CD4-positive, CD25-positive, alpha-beta regulatory T cell (primary cell): Measurements from ENCODE around the gene FSTL4. TPM values are rescaled to one million over a fixed set of nuclear protein-coding genes. Genes with fewer than 3 reads are reported as not detected.

Experiments
- ATAC-seq, 2 donors: fragments of 150-1000 bp; cut with Tn5 transposase; one replicate each; pipeline ENCODE4 v1.10.0; 2021; ENCODE audit warnings: low read depth in 2 of 2, moderate number of reproducible peaks in 2 of 2, moderate library complexity in 1 of 2
- DNase-seq, 3 donors: peaks; one replicate each; pipeline versions ENCODE4 v3.0.0 to v3.0.0-alpha.2; 2012 to 2022; ENCODE audit warnings: mixed read lengths in 1 of 3
- H3K27ac ChIP-seq: one replicate; pipeline ENCODE4 v1.7.0; 2013; ENCODE audit warnings: mild to moderate bottlenecking, low read length; ENCODE audit not compliant: insufficient read depth, poor library complexity, severe bottlenecking
- H3K27me3 ChIP-seq: one replicate; pipeline ENCODE4 v1.7.0; 2013; ENCODE audit warnings: low read length; ENCODE audit not compliant: control insufficient read depth, insufficient read depth
- H3K36me3 ChIP-seq: one replicate; pipeline ENCODE4 v1.7.0; 2013; ENCODE audit warnings: mild to moderate bottlenecking, low read length, moderate library complexity; ENCODE audit not compliant: control insufficient read depth, insufficient read depth
- H3K4me1 ChIP-seq: 2 replicates; pipeline ENCODE4 v1.7.0; 2013; ENCODE audit warnings: mild to moderate bottlenecking, low read length; ENCODE audit not compliant: insufficient read depth, control insufficient read depth, poor library complexity, severe bottlenecking
- H3K4me3 ChIP-seq: one replicate; pipeline ENCODE4 v1.7.0; 2013; ENCODE audit warnings: low read depth, mild to moderate bottlenecking, low read length, moderate library complexity
- H3K9me3 ChIP-seq, 2 experiments: 1 replicate in 1 of 2; 2 replicates in 1 of 2; pipeline ENCODE4 v1.7.0; 2013; ENCODE audit warnings: low read length in 2 of 2, mild to moderate bottlenecking in 1 of 2, moderate library complexity in 1 of 2; ENCODE audit not compliant: control insufficient read depth in 2 of 2
- H3K27ac Mint-ChIP-seq, 3 donors: one replicate each; pipeline ENCODE4 v1.8.0; 2020 to 2022; ENCODE audit warnings: mild to moderate bottlenecking in 3 of 3, mixed read lengths in 3 of 3, moderate library complexity in 2 of 3
- H3K27me3 Mint-ChIP-seq: one replicate; pipeline ENCODE4 v1.8.0; 2022; ENCODE audit warnings: mild to moderate bottlenecking, mixed read lengths
- H3K36me3 Mint-ChIP-seq: one replicate; pipeline ENCODE4 v1.8.0; 2020; ENCODE audit warnings: mixed read lengths
- H3K4me1 Mint-ChIP-seq, 4 donors: one replicate each; pipeline ENCODE4 v1.8.0; 2020 to 2022; ENCODE audit warnings: mixed read lengths in 4 of 4, mild to moderate bottlenecking in 1 of 4
- H3K4me3 Mint-ChIP-seq, 4 donors: one replicate each; pipeline ENCODE4 v1.8.0; 2020 to 2022; ENCODE audit warnings: mild to moderate bottlenecking in 4 of 4, mixed read lengths in 4 of 4, moderate library complexity in 3 of 4
- H3K9me3 Mint-ChIP-seq, 7 donors: one replicate each; pipeline ENCODE4 v1.8.0; 2020 to 2022; ENCODE audit warnings: mixed read lengths in 7 of 7, mild to moderate bottlenecking in 3 of 7, moderate library complexity in 2 of 7
- polyA plus RNA-seq, 4 donors: library from polyadenylated mRNA; unstranded; fragments of 300-500 nt; fragmentation: Illumina TruSeq; gene quantifications; one replicate each; pipeline ENCODE4 v1.2.3, GENCODE V29; 2021
- total RNA-seq: library from RNA; stranded (reverse); gene quantifications from one replicate; pipeline ENCODE4 v1.2.3, GENCODE V29; 2022

The FSTL4 gene
- total and polyA plus RNA-seq, 5 donors from 2014 or later, result 0.57 TPM; not detected in 4

GRCh38 chr5:133229931-133230664 lies 382.2 kb downstream of the FSTL4 start:
- Histone ChIP-seq H3K4me1 (no peaks in the 10 kb centered on the region), H3K27me3 (no peaks in the 10 kb centered on the region), H3K36me3 (no peaks in the 10 kb centered on the region), H3K4me3 (no peak overlapping the region), H3K27ac (no peak overlapping the region), H3K9me3 (no peaks in the 10 kb centered on the region)
- Mint-ChIP-seq H3K4me3 (no peak overlapping the region), H3K9me3 (no peaks in the 10 kb centered on the region), H3K36me3 (no peaks in the 10 kb centered on the region), H3K4me1 (no peaks in the 10 kb centered on the region), H3K27ac (peak overlapping the region in 1 of 3 donors; percentile 20), H3K27me3 (peaks cover 13% of the 10 kb centered on the region)
- DNase-seq (no peak), ATAC-seq (no peak)

- H3K4me3 ChIP-seq, result no peak overlapping the region
- Mint-ChIP-seq H3K4me3 (no peak overlapping the region), H3K27me3 (peaks cover 20% of the 10 kb centered on the region), H3K36me3 (no peaks in the 10 kb centered on the region), H3K9me3 (no peaks in the 10 kb centered on the region), H3K27ac (no peak overlapping the region), H3K4me1 (no peaks in the 10 kb centered on the region)
- no peaks in the 10 kb centered on the region for H3K36me3 ChIP-seq
- no peak overlapping the region for H3K27ac ChIP-seq
- DNase-seq (no peak), ATAC-seq (no peak)
- peaks cover 4% of the 10 kb centered on the region for H3K27me3 ChIP-seq
- H3K4me1 ChIP-seq, result no peaks in the 10 kb centered on the region
- no peaks in the 10 kb centered on the region for H3K9me3 ChIP-seq
These were observed 384.0 kb downstream of the FSTL4 start for GRCh38 chr5:133228316-133228715.

- Mint-ChIP-seq H3K27ac (no peak overlapping the region), H3K36me3 (no peaks in the 10 kb centered on the region), H3K4me3 (no peak overlapping the region), H3K27me3 (peaks cover 18% of the 10 kb centered on the region), H3K9me3 (no peaks in the 10 kb centered on the region), H3K4me1 (no peaks in the 10 kb centered on the region)
- Histone ChIP-seq H3K36me3 (no peaks in the 10 kb centered on the region), H3K27ac (no peak overlapping the region), H3K4me1 (no peaks in the 10 kb centered on the region), H3K9me3 (no peaks in the 10 kb centered on the region), H3K4me3 (no peak overlapping the region), H3K27me3 (peaks cover 4% of the 10 kb centered on the region)
- no peak for ATAC-seq
- DNase-seq, result no peak
These were observed 384.4 kb downstream of the FSTL4 start for GRCh38 chr5:133227897-133228296.

DNA sequence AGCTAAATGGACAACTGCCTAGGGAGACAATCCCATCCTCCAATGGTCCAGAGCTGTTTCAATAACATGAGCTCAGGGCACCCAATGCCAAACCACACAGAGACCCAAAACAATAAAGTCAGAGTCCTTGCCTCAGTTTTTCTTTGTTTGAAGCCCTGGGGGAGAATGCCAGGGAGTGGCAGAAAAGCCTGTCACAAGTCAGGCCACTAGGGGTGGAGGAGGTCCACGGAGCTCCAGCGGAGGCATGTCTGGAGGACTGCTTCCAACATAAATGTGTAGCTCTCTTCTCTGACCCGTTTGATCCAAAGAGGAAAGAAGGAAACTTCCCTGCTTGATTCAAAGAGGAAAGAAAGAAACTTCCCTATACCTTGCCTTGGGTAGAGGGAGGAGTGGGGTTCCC lies 385.3 kb downstream of the FSTL4 start:
- H3K4me3 Mint-ChIP-seq, result no peak overlapping the region
- no peaks in the 10 kb centered on the region for H3K36me3 Mint-ChIP-seq
- DNase-seq (no peak), ATAC-seq (no peak)
- no peaks in the 10 kb centered on the region for H3K9me3 Mint-ChIP-seq
- Histone ChIP-seq H3K36me3 (no peaks in the 10 kb centered on the region), H3K9me3 (no peaks in the 10 kb centered on the region), H3K27ac (no peak overlapping the region), H3K4me1 (no peaks in the 10 kb centered on the region), H3K27me3 (peaks cover 4% of the 10 kb centered on the region), H3K4me3 (no peak overlapping the region)
- H3K27me3 Mint-ChIP-seq, result peaks cover 13% of the 10 kb centered on the region
- no peaks in the 10 kb centered on the region for H3K4me1 Mint-ChIP-seq
- no peak overlapping the region for H3K27ac Mint-ChIP-seq

DNA sequence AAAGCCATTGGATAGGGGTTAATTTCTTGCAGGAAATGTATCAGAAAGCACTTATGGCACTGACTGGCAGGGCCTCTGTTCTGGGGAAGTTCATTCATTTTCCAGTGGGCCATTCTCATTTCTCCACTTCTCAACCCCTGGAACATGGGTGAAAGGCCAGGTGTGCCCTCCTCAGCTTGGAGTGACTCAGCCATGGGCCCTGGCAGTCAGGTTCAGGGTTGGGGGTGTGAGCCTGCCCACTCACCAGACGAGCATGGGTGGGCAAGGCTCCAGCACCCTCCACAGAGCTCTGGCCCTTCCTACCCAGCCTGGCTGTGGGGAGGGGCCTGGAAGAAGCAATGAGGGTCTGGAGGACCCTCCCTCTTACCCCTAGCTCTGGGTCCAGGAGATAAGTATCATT lies 386.2 kb downstream of the FSTL4 start:
- Histone ChIP-seq H3K4me1 (no peaks in the 10 kb centered on the region), H3K27ac (no peak overlapping the region), H3K27me3 (peaks cover 4% of the 10 kb centered on the region), H3K36me3 (no peaks in the 10 kb centered on the region), H3K9me3 (no peaks in the 10 kb centered on the region), H3K4me3 (no peak overlapping the region)
- ATAC-seq, result no peak
- H3K36me3 Mint-ChIP-seq, result no peaks in the 10 kb centered on the region
- no peaks in the 10 kb centered on the region for H3K4me1 Mint-ChIP-seq
- no peak overlapping the region for H3K27ac Mint-ChIP-seq
- H3K9me3 Mint-ChIP-seq, result no peaks in the 10 kb centered on the region
- no peak for DNase-seq
- no peak overlapping the region for H3K4me3 Mint-ChIP-seq
- peaks cover 13% of the 10 kb centered on the region for H3K27me3 Mint-ChIP-seq

GRCh38 chr5:133225671-133226152 lies 386.6 kb downstream of the FSTL4 start:
- no peaks in the 10 kb centered on the region for H3K9me3 Mint-ChIP-seq
- H3K36me3 ChIP-seq, result no peaks in the 10 kb centered on the region
- no peak for ATAC-seq
- H3K4me1 ChIP-seq, result no peaks in the 10 kb centered on the region
- H3K4me3 Mint-ChIP-seq, result no peak overlapping the region
- no peaks in the 10 kb centered on the region for H3K36me3 Mint-ChIP-seq
- DNase-seq, result no peak
- H3K27me3 ChIP-seq, result peaks cover 4% of the 10 kb centered on the region
- no peaks in the 10 kb centered on the region for H3K9me3 ChIP-seq
- H3K27ac Mint-ChIP-seq, result no peak overlapping the region
- no peak overlapping the region for H3K4me3 ChIP-seq
- H3K4me1 Mint-ChIP-seq, result no peaks in the 10 kb centered on the region
- no peak overlapping the region for H3K27ac ChIP-seq
- H3K27me3 Mint-ChIP-seq, result peaks cover 15% of the 10 kb centered on the region

GRCh38 chr5:133222979-133223378 lies 389.4 kb downstream of the FSTL4 start:
- H3K27ac ChIP-seq, result no peak overlapping the region
- Mint-ChIP-seq H3K4me1 (no peaks in the 10 kb centered on the region), H3K36me3 (no peaks in the 10 kb centered on the region), H3K9me3 (no peaks in the 10 kb centered on the region), H3K27ac (no peak overlapping the region), H3K4me3 (no peak overlapping the region), H3K27me3 (peaks cover 18% of the 10 kb centered on the region)
- DNase-seq, result no peak
- no peaks in the 10 kb centered on the region for H3K4me1 ChIP-seq
- H3K36me3 ChIP-seq, result no peaks in the 10 kb centered on the region
- H3K9me3 ChIP-seq, result no peaks in the 10 kb centered on the region
- no peak overlapping the region for H3K4me3 ChIP-seq
- ATAC-seq, result no peak
- H3K27me3 ChIP-seq, result peaks cover 4% of the 10 kb centered on the region

GRCh38 chr5:133222521-133222920 lies 389.8 kb downstream of the FSTL4 start:
- ATAC-seq, result no peak
- Histone ChIP-seq H3K27ac (no peak overlapping the region), H3K9me3 (no peaks in the 10 kb centered on the region), H3K4me3 (no peak overlapping the region), H3K27me3 (peaks cover 4% of the 10 kb centered on the region), H3K36me3 (no peaks in the 10 kb centered on the region), H3K4me1 (no peaks in the 10 kb centered on the region)
- Mint-ChIP-seq H3K9me3 (peaks cover 0 to 2% (median 0%) of the 10 kb centered on the region in 7 donors), H3K4me1 (no peaks in the 10 kb centered on the region), H3K27ac (no peak overlapping the region), H3K4me3 (no peak overlapping the region), H3K27me3 (peaks cover 17% of the 10 kb centered on the region), H3K36me3 (no peaks in the 10 kb centered on the region)
- DNase-seq, result no peak
